HCT116 (cell line): ENCODE measurements around the gene HCFC1. TPM values are rescaled to one million over a fixed set of nuclear protein-coding genes. Genes with fewer than 3 reads are reported as not detected.

Experiments used
- ATAC-seq: fragments of 200-7000 bp; cut with Tn5 transposase; 2 replicates; pipeline ENCODE4 v1.9.1; 2020; ENCODE audit warnings: mild to moderate bottlenecking, moderate library complexity
- BruUV-seq: library from RNA; stranded (reverse); fragments of 400-500 nt; replicated peaks from 2 replicates; lab custom pipeline; 2021; lab: Mats Ljungman, UMichigan
- CTCF ChIA-PET: fragments of 300-600 bp; sonication (Branson Sonifier 250); formaldehyde crosslinking; loops from one replicate; lab custom pipeline; 2021; ENCODE audit warnings: antibody characterized with exemption; lab: Charles Lee
- POLR2A ChIA-PET: fragments of 300-600, 350-600 bp; sonication (Branson Sonifier 250); formaldehyde crosslinking; loops from one replicate; lab custom pipeline; 2021; ENCODE audit warnings: antibody characterized with exemption; lab: Charles Lee
- RAD21 ChIA-PET, 2 experiments: fragments of 300-600 bp; sonication (Branson Sonifier 250); formaldehyde crosslinking; loops; one replicate each; lab custom pipeline; 2023; ENCODE audit warnings: low total read pairs in 2 of 2; ENCODE audit not compliant: uncharacterized antibody in 2 of 2, unreplicated experiment in 2 of 2, low non-redundant PET in 1 of 2; lab: Charles Lee
- DNase-seq: peaks from one replicate; pipeline ENCODE4 v3.0.0-alpha.2; 2010; ENCODE audit warnings: low read depth, low spot score
- H2AFZ ChIP-seq: fragments of 200-600 bp; shearing (Covaris generic), sonication (generic); 2 replicates; pipeline ENCODE4 v1.6.1; 2017; ENCODE audit warnings: low read depth, mixed run types, mixed read lengths, antibody characterized with exemption, low read length; ENCODE audit not compliant: poor library complexity, severe bottlenecking
- H3K27ac ChIP-seq: 2 replicates; pipeline ENCODE4 v1.5.1; 2012; ENCODE audit warnings: low read depth, low read length
- H3K27me3 ChIP-seq: fragments of 200-600 bp; sonication (generic); 2 replicates; pipeline ENCODE4 v1.6.1; 2016; ENCODE audit warnings: mixed run types, low read length, mixed read lengths; ENCODE audit not compliant: insufficient read depth
- H3K36me3 ChIP-seq, 2 experiments: fragments of 200-500 bp in 1 of 2; fragments of 200-600 bp in 1 of 2; sonication (Bioruptor generic) in 1 of 2; sonication (generic) in 1 of 2; 2 replicates each; pipeline versions ENCODE4 v1.5.1 to v1.6.1; 2014 to 2016; ENCODE audit warnings: low read length in 2 of 2, inconsistent platforms in 1 of 2, mixed read lengths in 1 of 2, mixed run types in 1 of 2; ENCODE audit not compliant: insufficient read depth in 2 of 2, control insufficient read depth in 1 of 2
- H3K4me1 ChIP-seq, 2 experiments: fragments of 200-600 bp in 1 of 2; sonication (generic) in 1 of 2; 2 replicates each; pipeline versions ENCODE4 v1.5.1 to v1.6.1; 2012 to 2017; ENCODE audit warnings: low read length in 2 of 2, inconsistent platforms in 1 of 2, mild to moderate bottlenecking in 1 of 2, mixed read lengths in 1 of 2, mixed run types in 1 of 2, moderate library complexity in 1 of 2; ENCODE audit not compliant: insufficient read depth in 2 of 2, control insufficient read depth in 1 of 2
- H3K4me2 ChIP-seq: fragments of 200-600 bp; sonication (generic); 2 replicates; pipeline ENCODE4 v1.6.1; 2017; ENCODE audit warnings: mixed run types, low read length, mixed read lengths
- H3K4me3 ChIP-seq, 2 experiments: fragments of 200-600 bp in 1 of 2; sonication (generic) in 1 of 2; replicated peaks in 1 of 2; 2 replicates each; pipeline ENCODE4 v1.5.1; 2011 to 2016; ENCODE audit warnings: low read length in 2 of 2, control low read depth in 1 of 2, low read depth in 1 of 2, mild to moderate bottlenecking in 1 of 2, mixed read lengths in 1 of 2, mixed run types in 1 of 2
- H3K79me2 ChIP-seq: fragments of 200-600 bp; sonication (generic); 2 replicates; pipeline ENCODE4 v1.6.1; 2017; ENCODE audit warnings: mild to moderate bottlenecking, mixed run types, low read length, moderate library complexity, mixed read lengths; ENCODE audit not compliant: insufficient read depth
- H3K9ac ChIP-seq: fragments of 200-600 bp; sonication (generic); 2 replicates; pipeline ENCODE4 v1.6.1; 2016; ENCODE audit warnings: low read length, mixed read lengths
- H3K9me2 ChIP-seq: fragments of 200-600 bp; sonication (generic), shearing (Covaris generic); 2 replicates; pipeline ENCODE4 v1.6.1; 2017; ENCODE audit warnings: mixed run types, mild to moderate bottlenecking, moderate library complexity; ENCODE audit not compliant: insufficient read depth
- H3K9me3 ChIP-seq, 2 experiments: fragments of 200-500 bp in 1 of 2; fragments of 200-600 bp in 1 of 2; sonication (Bioruptor generic) in 1 of 2; sonication (generic) in 1 of 2; 2 replicates each; pipeline ENCODE4 v1.6.1; 2014 to 2017; ENCODE audit warnings: low read length in 2 of 2, mixed read lengths in 2 of 2, inconsistent platforms in 1 of 2, low read depth in 1 of 2, mild to moderate bottlenecking in 1 of 2, mixed run types in 1 of 2, moderate library complexity in 1 of 2; ENCODE audit not compliant: control insufficient read depth in 1 of 2, insufficient read depth in 1 of 2
- H4K20me1 ChIP-seq: fragments of 200-600 bp; sonication (generic), shearing (Covaris generic); 2 replicates; pipeline ENCODE4 v1.6.1; 2017; ENCODE audit warnings: mixed run types, mild to moderate bottlenecking, moderate library complexity; ENCODE audit not compliant: insufficient read depth
- ATF3 ChIP-seq: IDR thresholded peaks from 2 replicates; pipeline ENCODE4 v1.6.1; 2012
- CBX3 ChIP-seq: IDR thresholded peaks from 2 replicates; pipeline ENCODE4 v1.6.1; 2012; ENCODE audit warnings: low read depth
- CEBPB ChIP-seq: IDR thresholded peaks from 2 replicates; pipeline ENCODE4 v1.6.1; 2012; ENCODE audit warnings: low read depth
- CTCF ChIP-seq, 3 experiments: fragments of 200-600 bp in 1 of 3; sonication (generic) in 1 of 3; IDR thresholded peaks in 2 of 3; conservative IDR thresholded peaks in 1 of 3; 2 replicates each; pipeline ENCODE4 v1.5.1; 2012 to 2017; ENCODE audit warnings: low read depth in 2 of 3, low read length in 2 of 3, antibody characterized with exemption in 1 of 3, borderline replicate concordance in 1 of 3, control low read depth in 1 of 3, mild to moderate bottlenecking in 1 of 3, mixed read lengths in 1 of 3, mixed run types in 1 of 3, moderate library complexity in 1 of 3; ENCODE audit not compliant: insufficient read depth in 1 of 3
- ELF1 ChIP-seq: IDR thresholded peaks from 2 replicates; pipeline ENCODE4 v1.6.1; 2012; ENCODE audit warnings: low read depth, borderline replicate concordance
- EZH2phosphoT487 ChIP-seq: fragments of 200-600 bp; IDR thresholded peaks from 2 replicates; pipeline ENCODE4 v1.6.1; 2018; ENCODE audit warnings: antibody characterized with exemption, borderline replicate concordance
- FOSL1 ChIP-seq: IDR thresholded peaks from 2 replicates; pipeline ENCODE4 v1.6.1; 2012; ENCODE audit warnings: low read depth
- JUND ChIP-seq: IDR thresholded peaks from 2 replicates; pipeline ENCODE4 v1.6.1; 2012
- MAX ChIP-seq: IDR thresholded peaks from 2 replicates; pipeline ENCODE4 v1.6.1; 2012
- POLR2A ChIP-seq: IDR thresholded peaks from 2 replicates; pipeline ENCODE4 v1.7.0; 2011; ENCODE audit warnings: borderline replicate concordance; ENCODE audit not compliant: insufficient read depth, insufficient read length; ENCODE audit errors: extremely low read depth
- POLR2AphosphoS5 ChIP-seq: IDR thresholded peaks from 2 replicates; pipeline ENCODE4 v1.6.1; 2011; ENCODE audit warnings: mild to moderate bottlenecking, low read depth, low read length, moderate library complexity
- RAD21 ChIP-seq: IDR thresholded peaks from 2 replicates; pipeline ENCODE4 v1.6.1; 2012; ENCODE audit warnings: low read depth, mild to moderate bottlenecking
- REST ChIP-seq: IDR thresholded peaks from 2 replicates; pipeline ENCODE4 v1.6.1; 2012; ENCODE audit warnings: low read depth
- SIN3A ChIP-seq: IDR thresholded peaks from 2 replicates; pipeline ENCODE4 v1.6.1; 2012; ENCODE audit warnings: low read depth
- SP1 ChIP-seq: IDR thresholded peaks from 2 replicates; pipeline ENCODE4 v1.6.1; 2012; ENCODE audit warnings: low read depth
- SRF ChIP-seq: IDR thresholded peaks from 2 replicates; pipeline ENCODE4 v1.6.1; 2012; ENCODE audit warnings: low read depth
- TCF7L2 ChIP-seq: IDR thresholded peaks from 2 replicates; pipeline ENCODE4 v1.7.0; 2011; ENCODE audit warnings: borderline replicate concordance, inconsistent platforms; ENCODE audit not compliant: insufficient read depth, insufficient read length; ENCODE audit errors: extremely low read depth
- ZBTB33 ChIP-seq: IDR thresholded peaks from 2 replicates; pipeline ENCODE4 v1.6.1; 2011; ENCODE audit warnings: mild to moderate bottlenecking, low read length, moderate library complexity; ENCODE audit not compliant: insufficient replicate concordance; ENCODE audit errors: extremely low read depth
- ZFX ChIP-seq: fragments of 450-650 bp; IDR thresholded peaks from 2 replicates; pipeline ENCODE4 v1.6.1; 2017
- ZNF274 ChIP-seq: fragments of 200-500 bp; sonication (Bioruptor generic); IDR thresholded peaks from 2 replicates; pipeline ENCODE4 v1.6.1; 2014; ENCODE audit warnings: mild to moderate bottlenecking, low read depth, low read length, inconsistent platforms
- intact Hi-C: fragments of 100-400 bp; cut with micrococcal nuclease; formaldehyde crosslinking; loops from 2 replicates; pipeline ENCODE4 v1.10.0; 2022
- total RNA-seq: library from RNA; stranded (reverse); gene quantifications from one replicate; pipeline ENCODE4 v1.2.1, GENCODE V29; 2021; ENCODE audit not compliant: unreplicated experiment

HCFC1 gene
- total RNA-seq, 1 experiment from 2014 or later: 72.8 TPM

GRCh38 chrX:153906126-153906917 is 65.3 kb downstream of the HCFC1 start:
- no peak overlapping the region; the same call in 1 of the 2 replicates for H3K27ac ChIP-seq

More at GRCh38 chrX:153906126-153906917, 65.3 kb downstream of the HCFC1 start:
- no peak overlapping the region for H2AFZ ChIP-seq
- ATAC-seq: no peak
- ChIA-PET CTCF (no interaction called here), POLR2A (no interaction called here), RAD21 (no interaction called here)
- H3K36me3 ChIP-seq: no peaks in the 10 kb centered on the region
- no peak for TF ChIP-seq JUND
- no peak for TF ChIP-seq ATF3
- no peak for TF ChIP-seq POLR2A
- no peak for TF ChIP-seq MAX
- no peak for TF ChIP-seq ZBTB33
- no peak for TF ChIP-seq CTCF (IDR thresholded peaks at IDR 0.05 in 2 of 3, conservative IDR thresholded peaks at IDR 0.05 in 1 of 3; ENCODE audit: borderline replicate concordance in 1 of 3, insufficient read depth in 1 of 3, low read depth in 2 of 3, low read length in 2 of 3)
- no peak for TF ChIP-seq POLR2AphosphoS5
- no peak for TF ChIP-seq EZH2phosphoT487
- no peak for TF ChIP-seq ZFX
- TF ChIP-seq TCF7L2: no peak
- TF ChIP-seq SIN3A: no peak
- TF ChIP-seq CBX3: no peak
- TF ChIP-seq SRF: no peak
- TF ChIP-seq ELF1: no peak
- TF ChIP-seq REST: no peak
- no peak for TF ChIP-seq CEBPB
- no peak for TF ChIP-seq SP1
- no peak for TF ChIP-seq FOSL1
- no peak for TF ChIP-seq ZNF274
- no peak for TF ChIP-seq RAD21
- no peak for DNase-seq
- H3K9me3 ChIP-seq: no peaks in the 10 kb centered on the region
- H3K27me3 ChIP-seq: no peaks in the 10 kb centered on the region
- no peak overlapping the region for H3K4me2 ChIP-seq
- H4K20me1 ChIP-seq: no peaks in the 10 kb centered on the region
- no peak overlapping the region for H3K4me3 ChIP-seq
- intact Hi-C loops: no loop called here
- BruUV-seq: no TSS peak
- peaks cover 0 to 16% of the 10 kb centered on the region in 2 experiments; a peak in 1 of 4 replicates for H3K4me1 ChIP-seq
- H3K9ac ChIP-seq: no peak overlapping the region
- no peaks in the 10 kb centered on the region for H3K79me2 ChIP-seq
- no peaks in the 10 kb centered on the region for H3K9me2 ChIP-seq
